Hematopoietic multipotent progenitor cell (in vitro differentiated cells): ENCODE measurements around the gene PARP12. TPM values are rescaled to one million over a fixed set of nuclear protein-coding genes. Genes with fewer than 3 reads are reported as not detected.

ENCODE experiments used
- small RNA-seq: library from RNA; depleted of rRNA; stranded (forward); fragments of <200 nt; gene quantifications from one replicate; pipeline ENCODE3, GENCODE V24; 2012
- total RNA-seq: library from RNA; depleted of rRNA; stranded (reverse); fragments of >200 nt; gene quantifications from one replicate; pipeline ENCODE4 v1.2.3, GENCODE V29; 2012

The PARP12 gene
- total RNA-seq, 1 donor: 50.9 TPM

Small RNAs within 50 kb of the gene (small RNA-seq; reads per million reads assigned to genes)
- gene RF00019: not detected

Other genes starting within 250 kb of the PARP12 start
- 121 TPM for gene TBXAS1, start 233.7 kb downstream of the PARP12 start, total RNA-seq
- 3.2 TPM for gene KDM7A, start 114.0 kb upstream of the PARP12 start, total RNA-seq